ENCODE data around the gene UBTD2. TPM values are rescaled to one million over a fixed set of nuclear protein-coding genes. Genes with fewer than 3 reads are reported as not detected.

Gene UBTD2
- total RNA-seq, 4 donors from 2014 or later: 6.0 to 11.4 (median 9.8) TPM

DNA sequence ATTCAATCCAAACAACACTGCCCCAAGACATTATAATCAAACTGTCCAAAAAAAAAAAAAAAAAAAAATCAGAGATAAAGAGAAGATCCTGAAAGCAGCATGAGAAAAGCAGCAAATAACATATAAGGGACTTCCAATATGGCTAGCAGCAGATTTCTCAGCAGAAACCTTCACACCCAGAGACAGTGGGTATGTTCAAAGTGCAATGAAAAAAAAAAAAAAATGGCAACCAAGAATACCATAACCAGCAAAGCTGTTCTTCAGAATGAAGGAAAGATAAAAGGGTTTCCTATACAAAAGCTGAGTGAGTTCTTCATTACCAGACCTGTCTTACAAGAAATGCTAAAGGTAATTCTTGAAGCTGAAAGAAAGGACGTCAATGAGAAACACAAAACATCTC lies 32.1 kb downstream of the UBTD2 start:
- Histone ChIP-seq H3K4me3 (no peak overlapping the region), H3K4me1 (no peaks in the 10 kb centered on the region), H3K36me3 (peaks cover 0 to 6% of the 10 kb centered on the region in 2 donors), H3K27me3 (no peaks in the 10 kb centered on the region), H3K27ac (no peak overlapping the region), H3K9me3 (no peaks in the 10 kb centered on the region)
- intact Hi-C loops (cut with DNase I; ENCODE audit: low total_unique reads): no loop called here
- in situ Hi-C loops (cut with MboI; ENCODE audit: low sequenced_read_pairs in 4 of 4): no loop called here
- ATAC-seq (no peak), DNase-seq (no peak)
- TF ChIP-seq POLR2A (IDR thresholded peaks at IDR 0.05): no peak
- TF ChIP-seq, protein P1, sequence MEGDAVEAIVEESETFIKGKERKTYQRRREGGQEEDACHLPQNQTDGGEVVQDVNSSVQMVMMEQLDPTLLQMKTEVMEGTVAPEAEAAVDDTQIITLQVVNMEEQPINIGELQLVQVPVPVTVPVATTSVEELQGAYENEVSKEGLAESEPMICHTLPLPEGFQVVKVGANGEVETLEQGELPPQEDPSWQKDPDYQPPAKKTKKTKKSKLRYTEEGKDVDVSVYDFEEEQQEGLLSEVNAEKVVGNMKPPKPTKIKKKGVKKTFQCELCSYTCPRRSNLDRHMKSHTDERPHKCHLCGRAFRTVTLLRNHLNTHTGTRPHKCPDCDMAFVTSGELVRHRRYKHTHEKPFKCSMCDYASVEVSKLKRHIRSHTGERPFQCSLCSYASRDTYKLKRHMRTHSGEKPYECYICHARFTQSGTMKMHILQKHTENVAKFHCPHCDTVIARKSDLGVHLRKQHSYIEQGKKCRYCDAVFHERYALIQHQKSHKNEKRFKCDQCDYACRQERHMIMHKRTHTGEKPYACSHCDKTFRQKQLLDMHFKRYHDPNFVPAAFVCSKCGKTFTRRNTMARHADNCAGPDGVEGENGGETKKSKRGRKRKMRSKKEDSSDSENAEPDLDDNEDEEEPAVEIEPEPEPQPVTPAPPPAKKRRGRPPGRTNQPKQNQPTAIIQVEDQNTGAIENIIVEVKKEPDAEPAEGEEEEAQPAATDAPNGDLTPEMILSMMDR (IDR thresholded peaks at IDR 0.05 in 4 of 5, conservative IDR thresholded peaks at IDR 0.05 in 1 of 5): no peak

DNA sequence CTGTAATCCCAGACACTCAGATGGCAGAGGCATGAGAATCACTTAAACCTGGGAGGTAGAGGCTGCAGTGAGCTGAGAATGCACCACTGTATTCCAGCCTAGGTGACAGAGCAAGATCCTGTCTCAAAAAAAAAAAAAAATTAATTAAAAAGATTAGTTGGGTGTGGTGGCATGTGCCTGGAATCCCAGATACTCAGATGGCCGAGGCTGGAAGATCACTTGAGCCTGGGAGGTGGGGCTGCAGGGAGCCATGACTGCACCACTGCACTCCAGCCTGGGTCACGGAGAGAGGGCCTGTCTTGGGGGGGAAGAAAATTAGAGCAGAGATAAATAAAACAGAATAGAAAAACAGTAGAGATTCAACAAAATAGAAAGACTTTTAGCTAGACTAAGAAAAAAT lies 34.9 kb downstream of the UBTD2 start:
- no peak overlapping the region for H3K27ac ChIP-seq
- no peaks in the 10 kb centered on the region for H3K27me3 ChIP-seq
- H3K9me3 ChIP-seq: no peaks in the 10 kb centered on the region
- H3K4me1 ChIP-seq: no peaks in the 10 kb centered on the region
- no peak overlapping the region for H3K4me3 ChIP-seq
- DNase-seq: no peak
- ATAC-seq: no peak
- TF ChIP-seq POLR2A (IDR thresholded peaks at IDR 0.05): no peak
- TF ChIP-seq, protein P1 (IDR thresholded peaks at IDR 0.05 in 4 of 5, conservative IDR thresholded peaks at IDR 0.05 in 1 of 5): no peak
- no peaks in the 10 kb centered on the region for H3K36me3 ChIP-seq
- intact Hi-C loops (cut with DNase I; ENCODE audit: low total_unique reads) (no loop called here), in situ Hi-C loops (cut with MboI; ENCODE audit: low sequenced_read_pairs in 4 of 4) (no loop called here)

DNA sequence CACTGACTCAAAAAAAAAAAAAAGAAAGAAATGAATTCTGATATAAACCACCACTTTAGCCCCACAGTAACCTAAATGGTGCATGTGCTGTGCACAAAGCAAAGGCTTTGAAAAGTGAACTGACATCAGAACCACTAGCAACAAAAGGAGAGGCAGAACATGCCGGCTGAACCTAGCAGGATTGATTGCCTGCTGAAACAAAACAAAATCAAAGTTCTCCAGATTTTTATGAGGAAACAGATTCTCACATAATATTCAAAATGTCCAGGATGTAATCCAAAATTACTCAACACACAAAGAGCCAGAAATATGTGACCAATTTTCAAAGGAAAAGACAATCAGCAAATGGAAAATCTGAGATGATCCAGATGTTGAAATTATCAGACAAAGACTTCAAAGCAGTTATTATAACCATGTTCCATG lies 37.9 kb downstream of the UBTD2 start:
- no peak overlapping the region for H3K27ac ChIP-seq
- no peaks in the 10 kb centered on the region for H3K4me1 ChIP-seq
- ATAC-seq (no peak), DNase-seq (no peak)
- no peak overlapping the region for H3K4me3 ChIP-seq
- H3K36me3 ChIP-seq: no peaks in the 10 kb centered on the region
- no peaks in the 10 kb centered on the region for H3K9me3 ChIP-seq
- TF ChIP-seq POLR2A (IDR thresholded peaks at IDR 0.05): no peak
- TF ChIP-seq, protein P1 (IDR thresholded peaks at IDR 0.05 in 4 of 5, conservative IDR thresholded peaks at IDR 0.05 in 1 of 5): no peak
- no peaks in the 10 kb centered on the region for H3K27me3 ChIP-seq
- in situ Hi-C loops (cut with MboI; ENCODE audit: low sequenced_read_pairs in 4 of 4): no loop called here
- intact Hi-C loops (cut with DNase I; ENCODE audit: low total_unique reads): no loop called here

DNA sequence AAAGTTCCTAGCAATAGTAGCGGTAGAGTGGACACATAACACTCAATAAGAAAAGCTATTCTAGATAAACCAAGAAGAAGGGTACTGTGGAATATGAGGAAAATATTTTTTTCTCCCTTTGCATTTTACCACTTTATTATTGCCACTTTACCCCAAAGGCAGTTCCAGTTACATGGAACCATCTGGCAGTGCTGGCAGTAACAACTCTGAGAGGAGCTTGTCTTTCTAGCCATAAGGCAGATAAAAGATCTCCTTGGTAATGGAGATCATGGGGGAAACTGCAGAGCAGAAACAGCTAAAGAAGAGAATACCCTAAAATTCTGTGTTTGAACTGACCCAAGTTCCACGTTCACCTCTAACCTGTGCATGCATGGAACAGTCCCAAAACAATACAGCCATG lies 38.5 kb downstream of the UBTD2 start:
- in situ Hi-C loops (cut with MboI; ENCODE audit: low sequenced_read_pairs in 4 of 4) (no loop called here), intact Hi-C loops (cut with DNase I; ENCODE audit: low total_unique reads) (no loop called here)
- Histone ChIP-seq H3K27me3 (no peaks in the 10 kb centered on the region), H3K27ac (no peak overlapping the region), H3K36me3 (no peaks in the 10 kb centered on the region), H3K4me1 (no peaks in the 10 kb centered on the region), H3K4me3 (no peak overlapping the region), H3K9me3 (no peaks in the 10 kb centered on the region)
- ATAC-seq: no peak
- TF ChIP-seq POLR2A (IDR thresholded peaks at IDR 0.05): no peak
- TF ChIP-seq, protein P1 (IDR thresholded peaks at IDR 0.05 in 4 of 5, conservative IDR thresholded peaks at IDR 0.05 in 1 of 5): no peak
- DNase-seq: no peak

DNA sequence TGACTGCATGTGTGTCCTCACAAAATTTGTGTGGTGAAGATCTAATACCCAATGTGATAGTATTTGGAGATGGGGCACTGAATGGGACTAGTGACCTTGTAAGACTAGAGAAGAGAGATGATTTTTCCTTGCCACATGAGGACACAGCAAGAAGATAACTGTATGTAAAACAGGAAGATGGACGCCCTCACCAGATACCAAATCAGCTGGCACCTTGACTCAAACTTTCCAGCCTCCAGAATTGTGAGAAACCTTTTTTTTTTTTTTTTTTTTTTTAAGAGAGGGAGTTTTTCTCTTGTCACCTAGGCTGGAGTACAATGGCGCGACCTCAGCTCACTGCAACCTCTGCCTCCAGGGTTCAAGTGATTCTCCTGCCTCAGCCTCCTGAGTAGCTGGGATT lies 40.3 kb downstream of the UBTD2 start:
- intact Hi-C loops (cut with DNase I; ENCODE audit: low total_unique reads) (no loop called here), in situ Hi-C loops (cut with MboI; ENCODE audit: low sequenced_read_pairs in 4 of 4) (no loop called here)
- ATAC-seq: no peak

More for the DNA sequence above, 40.3 kb downstream of the UBTD2 start:
- H3K36me3 ChIP-seq: no peaks in the 10 kb centered on the region
- no peak overlapping the region for H3K4me3 ChIP-seq
- DNase-seq: no peak
- no peak for TF ChIP-seq POLR2A (IDR thresholded peaks at IDR 0.05)
- TF ChIP-seq, protein P1 (IDR thresholded peaks at IDR 0.05 in 4 of 5, conservative IDR thresholded peaks at IDR 0.05 in 1 of 5): no peak
- H3K27ac ChIP-seq: no peak overlapping the region
- no peaks in the 10 kb centered on the region for H3K4me1 ChIP-seq
- H3K27me3 ChIP-seq: no peaks in the 10 kb centered on the region
- no peaks in the 10 kb centered on the region for H3K9me3 ChIP-seq

Measured in gastrocnemius medialis (tissue), 4 donors.